Measurements from ENCODE around the gene EGR2. TPM values are rescaled to one million over a fixed set of nuclear protein-coding genes. Genes with fewer than 3 reads are reported as not detected.

Gene EGR2
- total RNA-seq, 1 experiment from 2014 or later: 2.3 TPM

DNA sequence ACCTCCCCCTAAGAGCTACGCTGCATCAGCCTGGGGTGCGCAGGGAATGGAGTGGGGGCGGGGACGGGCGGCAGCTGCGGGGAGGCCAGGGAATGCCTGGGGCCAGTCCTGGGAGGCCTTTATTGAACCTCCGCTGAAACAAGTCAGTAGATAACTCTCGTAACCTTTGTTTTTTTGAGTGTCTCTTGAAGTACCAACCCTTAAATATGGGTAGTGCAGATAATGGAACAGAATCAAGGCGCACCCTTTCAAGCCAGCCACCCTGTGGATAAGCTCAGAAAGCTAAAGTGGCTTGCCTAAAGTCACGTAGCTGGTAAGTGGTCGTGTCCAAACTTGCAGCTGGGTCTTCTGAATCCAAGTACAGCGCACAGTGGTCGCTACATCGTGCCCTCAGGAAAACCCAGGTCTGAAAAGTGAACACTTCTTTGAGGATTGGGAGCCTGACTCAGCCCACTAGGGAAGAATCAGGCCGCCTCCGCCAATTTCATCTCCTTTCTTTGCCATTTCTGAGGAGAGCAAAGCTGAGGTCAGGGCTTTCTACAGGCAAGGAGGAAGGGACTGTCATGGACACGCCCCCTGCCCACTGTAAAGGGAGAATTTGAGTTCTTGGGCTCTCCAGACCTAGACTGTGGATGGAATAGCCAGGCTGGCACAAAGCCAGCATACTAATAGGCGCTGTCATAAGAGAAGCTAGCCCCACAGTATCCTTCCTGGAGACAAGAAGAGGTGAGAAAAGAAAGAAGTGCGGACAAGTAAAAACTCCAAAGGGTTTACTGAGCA is 3.2 kb upstream of the EGR2 start:
- RAD21 ChIA-PET (ENCODE audit: low non-redundant PET in 1 of 2, low total read pairs in 2 of 2, uncharacterized antibody in 2 of 2, unreplicated experiment in 2 of 2): interaction anchor here (0.6 to 1.1 kb wide), 2 partner anchors 18 to 265 kb away, joined by 3 to 4 read pairs; no protein-coding TSS in a partner anchor
- Histone ChIP-seq H3K4me2 (ENCODE audit: low read length) (peak overlapping the region; percentile 29), H3K9me3 (ENCODE audit: control insufficient read depth in 1 of 2, insufficient read depth in 1 of 2, low read depth in 1 of 2, low read length in 2 of 2) (no peaks in the 10 kb centered on the region)

More for the DNA sequence above, 3.2 kb upstream of the EGR2 start:
- Histone ChIP-seq H3K9ac (ENCODE audit: low read length) (no peak overlapping the region), H3K27ac (ENCODE audit: low read depth, low read length) (no peak overlapping the region), H3K4me3 (replicated peaks in 1 of 2; ENCODE audit: low read depth in 1 of 2, low read length in 2 of 2) (no peak overlapping the region), H3K27me3 (ENCODE audit: insufficient read depth, low read length) (no peaks in the 10 kb centered on the region), H3K9me2 (ENCODE audit: insufficient read depth) (no peaks in the 10 kb centered on the region), H3K4me1 (ENCODE audit: control insufficient read depth in 1 of 2, insufficient read depth in 2 of 2, low read length in 2 of 2) (peaks cover 9 to 34% of the 10 kb centered on the region in 2 experiments), H3K79me2 (ENCODE audit: insufficient read depth, low read length) (no peaks in the 10 kb centered on the region), H4K20me1 (ENCODE audit: insufficient read depth) (no peaks in the 10 kb centered on the region), H2AFZ (ENCODE audit: low read depth, low read length, poor library complexity, severe bottlenecking) (no peak overlapping the region), H3K36me3 (ENCODE audit: control insufficient read depth in 1 of 2, insufficient read depth in 2 of 2, low read length in 2 of 2) (no peaks in the 10 kb centered on the region)
- ChIA-PET POLR2A (interaction anchor here (1.2 kb wide), 1 partner anchor 15 kb away, joined by 5 read pairs; the partner anchor contains the start of gene ADO), CTCF (interaction anchor here (0.9 to 3.9 kb wide), 7 partner anchors 10 to 901 kb away, joined by 3 to 71 read pairs (median 4); partner anchors contain the start of gene ADO)
- ATAC-seq (no peak), DNase-seq (ENCODE audit: low read depth, low spot score) (no peak)
- intact Hi-C loops (cut with micrococcal nuclease): loop anchor here (5.0 kb wide), 5 partner anchors 227 to 893 kb away; partner anchors contain the start of gene NRBF2
- TF ChIP-seq YY1 (IDR thresholded peaks at IDR 0.05; ENCODE audit: extremely low read depth, insufficient replicate concordance, low read depth, low read length): no peak
- no peak for TF ChIP-seq POLR2A (IDR thresholded peaks at IDR 0.05; ENCODE audit: borderline replicate concordance, extremely low read depth, insufficient read depth, insufficient read length)
- no peak for TF ChIP-seq EGR1 (IDR thresholded peaks at IDR 0.05; ENCODE audit: low read depth)
- TF ChIP-seq, protein P1, sequence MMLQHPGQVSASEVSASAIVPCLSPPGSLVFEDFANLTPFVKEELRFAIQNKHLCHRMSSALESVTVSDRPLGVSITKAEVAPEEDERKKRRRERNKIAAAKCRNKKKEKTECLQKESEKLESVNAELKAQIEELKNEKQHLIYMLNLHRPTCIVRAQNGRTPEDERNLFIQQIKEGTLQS (IDR thresholded peaks at IDR 0.05): no peak
- TF ChIP-seq, protein P2, sequence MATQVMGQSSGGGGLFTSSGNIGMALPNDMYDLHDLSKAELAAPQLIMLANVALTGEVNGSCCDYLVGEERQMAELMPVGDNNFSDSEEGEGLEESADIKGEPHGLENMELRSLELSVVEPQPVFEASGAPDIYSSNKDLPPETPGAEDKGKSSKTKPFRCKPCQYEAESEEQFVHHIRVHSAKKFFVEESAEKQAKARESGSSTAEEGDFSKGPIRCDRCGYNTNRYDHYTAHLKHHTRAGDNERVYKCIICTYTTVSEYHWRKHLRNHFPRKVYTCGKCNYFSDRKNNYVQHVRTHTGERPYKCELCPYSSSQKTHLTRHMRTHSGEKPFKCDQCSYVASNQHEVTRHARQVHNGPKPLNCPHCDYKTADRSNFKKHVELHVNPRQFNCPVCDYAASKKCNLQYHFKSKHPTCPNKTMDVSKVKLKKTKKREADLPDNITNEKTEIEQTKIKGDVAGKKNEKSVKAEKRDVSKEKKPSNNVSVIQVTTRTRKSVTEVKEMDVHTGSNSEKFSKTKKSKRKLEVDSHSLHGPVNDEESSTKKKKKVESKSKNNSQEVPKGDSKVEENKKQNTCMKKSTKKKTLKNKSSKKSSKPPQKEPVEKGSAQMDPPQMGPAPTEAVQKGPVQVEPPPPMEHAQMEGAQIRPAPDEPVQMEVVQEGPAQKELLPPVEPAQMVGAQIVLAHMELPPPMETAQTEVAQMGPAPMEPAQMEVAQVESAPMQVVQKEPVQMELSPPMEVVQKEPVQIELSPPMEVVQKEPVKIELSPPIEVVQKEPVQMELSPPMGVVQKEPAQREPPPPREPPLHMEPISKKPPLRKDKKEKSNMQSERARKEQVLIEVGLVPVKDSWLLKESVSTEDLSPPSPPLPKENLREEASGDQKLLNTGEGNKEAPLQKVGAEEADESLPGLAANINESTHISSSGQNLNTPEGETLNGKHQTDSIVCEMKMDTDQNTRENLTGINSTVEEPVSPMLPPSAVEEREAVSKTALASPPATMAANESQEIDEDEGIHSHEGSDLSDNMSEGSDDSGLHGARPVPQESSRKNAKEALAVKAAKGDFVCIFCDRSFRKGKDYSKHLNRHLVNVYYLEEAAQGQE (IDR thresholded peaks at IDR 0.05; ENCODE audit: low read depth): no peak
- TF ChIP-seq CBX3 (IDR thresholded peaks at IDR 0.05; ENCODE audit: low read depth): no peak
- BruUV-seq (replicated peaks): no TSS peak

Measured in HCT116 (cell line).